Smooth muscle cell (in vitro differentiated cells): ENCODE data around the gene PRKCD. TPM values are rescaled to one million over a fixed set of nuclear protein-coding genes. Genes with fewer than 3 reads are reported as not detected.

ENCODE experiments used
- DNase-seq: peaks from one replicate; lab custom pipeline; 2025; ENCODE audit not compliant: unreplicated experiment; lab: John Stamatoyannopoulos, UW
- H2AFZ ChIP-seq: fragments of 200-600 bp; sonication (generic); 2 replicates; pipeline ENCODE4 v1.6.0; 2016; ENCODE audit warnings: antibody characterized with exemption, low read depth, mild to moderate bottlenecking
- H3F3A ChIP-seq: fragments of 200-600 bp; sonication (generic); 2 replicates; pipeline ENCODE4 v1.6.0; 2017; ENCODE audit warnings: antibody characterized with exemption, low read depth
- H3K27ac ChIP-seq: fragments of 200-600 bp; sonication (generic); 2 replicates; pipeline ENCODE4 v1.5.1; 2016; ENCODE audit warnings: low read depth, mild to moderate bottlenecking
- H3K27me3 ChIP-seq: fragments of 200-600 bp; sonication (generic); 2 replicates; pipeline ENCODE4 v1.6.1; 2016; ENCODE audit warnings: low read depth, mild to moderate bottlenecking
- H3K36me3 ChIP-seq: fragments of 200-600 bp; sonication (generic); 2 replicates; pipeline ENCODE4 v1.5.1; 2016; ENCODE audit warnings: low read depth
- H3K4me1 ChIP-seq: fragments of 200-600 bp; sonication (generic); 2 replicates; pipeline ENCODE4 v1.5.1; 2016; ENCODE audit warnings: low read depth
- H3K4me2 ChIP-seq: fragments of 200-600 bp; sonication (generic); 2 replicates; pipeline ENCODE4 v1.6.0; 2016; ENCODE audit warnings: mild to moderate bottlenecking
- H3K4me3 ChIP-seq: fragments of 200-600 bp; sonication (generic); 2 replicates; pipeline ENCODE4 v1.5.1; 2016; ENCODE audit warnings: mild to moderate bottlenecking
- H3K79me2 ChIP-seq: fragments of 200-600 bp; sonication (generic); 2 replicates; pipeline ENCODE4 v1.6.0; 2016; ENCODE audit warnings: low read depth, mild to moderate bottlenecking
- H3K9ac ChIP-seq: fragments of 200-600 bp; sonication (generic); 2 replicates; pipeline ENCODE4 v1.6.0; 2016; ENCODE audit warnings: low read depth
- H3K9me3 ChIP-seq: fragments of 200-600 bp; sonication (generic); replicated peaks from 2 replicates; pipeline ENCODE4 v1.5.1; 2016; ENCODE audit warnings: low read depth
- H4K20me1 ChIP-seq: fragments of 200-600 bp; sonication (generic); 2 replicates; pipeline ENCODE4 v1.6.0; 2016; ENCODE audit warnings: low read depth
- WGBS: methylation state at CpG from one replicate; pipeline ENCODE4 v1.1.7; 2016; ENCODE audit warnings: low lambda C conversion rate; 5-methylcytosine and 5-hydroxymethylcytosine counted together
- polyA plus RNA-seq: library from polyadenylated mRNA; unstranded; fragments of >200 nt; fragmentation: Nextera tagmentation; extraction: Ambion mirVana; gene quantifications from 2 replicates; pipeline ENCODE4 v1.2.1, GENCODE V29; 2016
- total RNA-seq: library from RNA; depleted of rRNA; stranded (reverse); fragments of >200 nt; gene quantifications from 2 replicates; pipeline ENCODE4 v1.2.3, GENCODE V29; 2014
- TF ChIP-seq, protein P1 (sequence below): fragments of 200-600 bp; sonication (generic); IDR thresholded peaks from 2 replicates; pipeline ENCODE4 v1.5.1; 2017; ENCODE audit warnings: borderline replicate concordance, mild to moderate bottlenecking, antibody characterized with exemption; ENCODE audit not compliant: insufficient read depth, poor library complexity, severe bottlenecking

The PRKCD gene
- total and polyA plus RNA-seq, 2 experiments from 2014 or later: 6.1 to 22.5 TPM

- H3K4me3 ChIP-seq: no peak overlapping the region
- DNase-seq: no peak
- no peak overlapping the region for H3K27ac ChIP-seq
- H3K79me2 ChIP-seq: no peaks in the 10 kb centered on the region
- no peaks in the 10 kb centered on the region for H3K27me3 ChIP-seq
- H3F3A ChIP-seq: no peaks in the 10 kb centered on the region
- TF ChIP-seq, protein P1, sequence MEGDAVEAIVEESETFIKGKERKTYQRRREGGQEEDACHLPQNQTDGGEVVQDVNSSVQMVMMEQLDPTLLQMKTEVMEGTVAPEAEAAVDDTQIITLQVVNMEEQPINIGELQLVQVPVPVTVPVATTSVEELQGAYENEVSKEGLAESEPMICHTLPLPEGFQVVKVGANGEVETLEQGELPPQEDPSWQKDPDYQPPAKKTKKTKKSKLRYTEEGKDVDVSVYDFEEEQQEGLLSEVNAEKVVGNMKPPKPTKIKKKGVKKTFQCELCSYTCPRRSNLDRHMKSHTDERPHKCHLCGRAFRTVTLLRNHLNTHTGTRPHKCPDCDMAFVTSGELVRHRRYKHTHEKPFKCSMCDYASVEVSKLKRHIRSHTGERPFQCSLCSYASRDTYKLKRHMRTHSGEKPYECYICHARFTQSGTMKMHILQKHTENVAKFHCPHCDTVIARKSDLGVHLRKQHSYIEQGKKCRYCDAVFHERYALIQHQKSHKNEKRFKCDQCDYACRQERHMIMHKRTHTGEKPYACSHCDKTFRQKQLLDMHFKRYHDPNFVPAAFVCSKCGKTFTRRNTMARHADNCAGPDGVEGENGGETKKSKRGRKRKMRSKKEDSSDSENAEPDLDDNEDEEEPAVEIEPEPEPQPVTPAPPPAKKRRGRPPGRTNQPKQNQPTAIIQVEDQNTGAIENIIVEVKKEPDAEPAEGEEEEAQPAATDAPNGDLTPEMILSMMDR: no peak
- no peaks in the 10 kb centered on the region for H3K4me1 ChIP-seq
- no peak overlapping the region for H3K4me2 ChIP-seq
- H2AFZ ChIP-seq: no peak overlapping the region
- no peaks in the 10 kb centered on the region for H4K20me1 ChIP-seq
- H3K36me3 ChIP-seq: no peaks in the 10 kb centered on the region
- 92% methylated on average over 20 of the region's 20 CpGs for WGBS
- H3K9me3 ChIP-seq: no peaks in the 10 kb centered on the region
- no peak overlapping the region for H3K9ac ChIP-seq
Observed at GRCh38 chr3:53182764-53183355, 21.9 kb downstream of the PRKCD start.

DNA sequence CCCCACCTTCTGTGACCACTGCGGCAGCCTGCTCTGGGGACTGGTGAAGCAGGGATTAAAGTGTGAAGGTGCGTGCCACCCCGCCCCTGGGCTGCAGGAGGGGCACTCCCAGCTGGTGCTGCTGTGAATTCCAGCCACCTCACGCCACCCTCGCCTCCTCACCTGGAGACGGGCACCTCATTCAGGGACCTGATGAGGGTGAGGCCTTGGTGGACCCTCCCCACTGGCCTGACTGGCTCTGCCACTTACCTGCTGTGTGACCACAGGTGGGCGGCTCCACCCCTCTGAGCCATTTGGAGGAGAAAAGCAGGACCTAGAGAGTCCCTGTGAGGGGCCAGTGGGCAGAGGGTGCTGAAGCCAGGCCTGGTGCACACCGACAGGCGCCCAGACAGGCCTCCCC, 22.5 kb downstream of the PRKCD start:
- no peak overlapping the region for H2AFZ ChIP-seq
- H3K36me3 ChIP-seq: no peaks in the 10 kb centered on the region
- H3K27ac ChIP-seq: no peak overlapping the region
- no peaks in the 10 kb centered on the region for H4K20me1 ChIP-seq
- H3K9me3 ChIP-seq: no peaks in the 10 kb centered on the region
- DNase-seq: no peak
- no peak overlapping the region for H3K4me2 ChIP-seq
- no peaks in the 10 kb centered on the region for H3K27me3 ChIP-seq
- no peaks in the 10 kb centered on the region for H3K79me2 ChIP-seq
- TF ChIP-seq, protein P1: no peak
- WGBS: over 99% methylated on average over 9 of the region's 9 CpGs
- no peak overlapping the region for H3K9ac ChIP-seq
- H3K4me3 ChIP-seq: no peak overlapping the region
- H3F3A ChIP-seq: no peaks in the 10 kb centered on the region
- H3K4me1 ChIP-seq: no peaks in the 10 kb centered on the region

DNA sequence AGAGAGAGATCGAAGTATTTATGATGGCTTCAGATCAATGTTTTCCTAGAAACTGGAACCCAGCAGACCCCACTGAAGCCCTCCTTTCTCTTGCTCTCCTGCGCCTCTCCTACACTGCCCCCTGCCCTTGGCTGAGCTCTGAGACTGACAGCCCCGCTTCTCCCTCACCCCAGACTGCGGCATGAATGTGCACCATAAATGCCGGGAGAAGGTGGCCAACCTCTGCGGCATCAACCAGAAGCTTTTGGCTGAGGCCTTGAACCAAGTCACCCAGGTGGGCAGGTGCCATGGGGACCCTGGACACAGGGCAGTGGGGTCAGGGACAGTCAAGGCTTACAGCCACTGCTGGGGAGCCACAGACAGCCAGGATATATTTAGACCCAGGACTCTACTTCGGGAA, 23.7 kb downstream of the PRKCD start:
- Histone ChIP-seq H3K9ac (no peak overlapping the region), H3K27me3 (no peaks in the 10 kb centered on the region), H4K20me1 (no peaks in the 10 kb centered on the region), H3K36me3 (no peaks in the 10 kb centered on the region), H3F3A (no peaks in the 10 kb centered on the region), H3K9me3 (no peaks in the 10 kb centered on the region), H2AFZ (no peak overlapping the region), H3K4me3 (no peak overlapping the region), H3K27ac (no peak overlapping the region), H3K79me2 (no peaks in the 10 kb centered on the region), H3K4me2 (no peak overlapping the region), H3K4me1 (no peaks in the 10 kb centered on the region)
- no peak for DNase-seq
- over 99% methylated on average over 6 of the region's 7 CpGs for WGBS
- TF ChIP-seq, protein P1: no peak

GRCh38 chr3:53185761-53186465, 24.9 kb downstream of the PRKCD start:
- no peaks in the 10 kb centered on the region for H3K9me3 ChIP-seq
- H2AFZ ChIP-seq: no peak overlapping the region
- 96% methylated on average over 18 of the region's 20 CpGs for whole genome bisulfite sequencing
- H3K4me1 ChIP-seq: no peaks in the 10 kb centered on the region
- TF ChIP-seq, protein P1: no peak
- no peaks in the 10 kb centered on the region for H3F3A ChIP-seq
- H3K36me3 ChIP-seq: no peaks in the 10 kb centered on the region
- no peak for DNase-seq
- H3K9ac ChIP-seq: no peak overlapping the region
- H4K20me1 ChIP-seq: no peaks in the 10 kb centered on the region
- H3K4me3 ChIP-seq: no peak overlapping the region
- no peak overlapping the region for H3K27ac ChIP-seq
- H3K27me3 ChIP-seq: no peaks in the 10 kb centered on the region
- H3K79me2 ChIP-seq: no peaks in the 10 kb centered on the region
- H3K4me2 ChIP-seq: no peak overlapping the region
